K562 (cell line): ENCODE results near the gene ZMYND19. TPM values are rescaled to one million over a fixed set of nuclear protein-coding genes. Genes with fewer than 3 reads are reported as not detected.

Experiments used
- E2F3 ChIP-seq: fragments of 250-450 bp; sonication (Bioruptor Pico); IDR thresholded peaks from 2 replicates; pipeline ENCODE4 v1.4.0; 2020; ENCODE audit warnings: mild to moderate bottlenecking
- GABPA ChIP-seq: fragments of 200-800 bp; sonication (Bioruptor generic); conservative IDR thresholded peaks from 2 replicates; pipeline ENCODE4 v1.6.1; 2016; ENCODE audit warnings: low read depth, missing genetic modification characterization, missing compliant biosample characterization
- GTF2E2 ChIP-seq: fragments of 200-800 bp; sonication (Bioruptor generic); IDR thresholded peaks from 2 replicates; pipeline ENCODE4 v1.6.1; 2016; ENCODE audit warnings: missing genetic modification characterization, missing compliant biosample characterization
- HOXB6 ChIP-seq: fragments of 250-450 bp; sonication (Bioruptor Pico); IDR thresholded peaks from 2 replicates; pipeline ENCODE4 v1.5.1; 2022; ENCODE audit warnings: mild to moderate bottlenecking, borderline replicate concordance
- JUNB ChIP-seq: fragments of 450-650 bp; formaldehyde crosslinking; conservative IDR thresholded peaks from 2 replicates; pipeline ENCODE4 v1.4.0; 2020; ENCODE audit warnings: mild to moderate bottlenecking
- MECOM ChIP-seq: fragments of 250-450 bp; sonication (Bioruptor Pico); IDR thresholded peaks from 2 replicates; pipeline ENCODE4 v1.8.0; 2022; ENCODE audit warnings: inconsistent platforms
- ZFX ChIP-seq: sonication (generic); formaldehyde crosslinking; IDR thresholded peaks from 2 replicates; pipeline ENCODE4 v1.8.0; 2022; ENCODE audit warnings: mild to moderate bottlenecking, missing genetic modification reagents, moderate library complexity
- ZNF282 ChIP-seq: sonication (generic); formaldehyde crosslinking; IDR thresholded peaks from 2 replicates; pipeline ENCODE4 v1.8.1; 2023; ENCODE audit warnings: missing genetic modification reagents
- polyA plus RNA-seq, 8 experiments: library from polyadenylated mRNA; depleted of rRNA in 4 of 8; stranded (reverse) in 5 of 8; unstranded in 3 of 8; fragments of >200 nt; fragmentation: Nextera tagmentation in 2 of 8; fragmentation: Illumina TruSeq in 1 of 8; extraction: Ambion mirVana in 2 of 8; extraction: Trizol in 1 of 8; gene quantifications; 2 replicates each; pipeline versions ENCODE4 v1.2.1 to v1.2.3, GENCODE V29; 2011 to 2014; ENCODE audit warnings: inconsistent platforms in 1 of 8, missing spikeins in 1 of 8
- total RNA-seq, 7 experiments: library from RNA; depleted of rRNA in 6 of 7; stranded (reverse); fragments of >200 nt in 6 of 7; fragmentation: Illumina TruSeq in 2 of 7; extraction: Trizol in 2 of 7; gene quantifications; 2 replicates each; pipeline versions ENCODE4 v1.2.1 to v1.2.3, GENCODE V29; 2011 to 2021; ENCODE audit warnings: low replicate concordance in 1 of 7
- TF ChIP-seq, protein P1 (sequence below): IDR thresholded peaks from 3 replicates; pipeline ENCODE4 v1.6.1; 2011; ENCODE audit warnings: borderline replicate concordance, mild to moderate bottlenecking; ENCODE audit not compliant: insufficient read length, insufficient read depth
- TF ChIP-seq, protein P2 (sequence below): fragments of 450-650 bp; IDR thresholded peaks from 2 replicates; pipeline ENCODE4 v1.6.1; 2016; ENCODE audit warnings: low read depth
- TF ChIP-seq, protein P3 (sequence below): sonication (generic); formaldehyde crosslinking; IDR thresholded peaks from 2 replicates; pipeline ENCODE4 v1.8.1; 2023; ENCODE audit warnings: mild to moderate bottlenecking, missing genetic modification reagents
- TF ChIP-seq, protein P4 (sequence below): sonication (generic); formaldehyde crosslinking; IDR thresholded peaks from 2 replicates; pipeline ENCODE4 v1.8.1; 2022; ENCODE audit warnings: missing genetic modification reagents
- TF ChIP-seq, protein P5 (sequence below): fragments of 250-450 bp; sonication (Bioruptor Pico); IDR thresholded peaks from 2 replicates; pipeline ENCODE4 v1.8.0; 2022; ENCODE audit warnings: moderate library complexity, mild to moderate bottlenecking, inconsistent platforms

Gene ZMYND19
- total and polyA plus RNA-seq, 9 of the 15 experiments (the other 6 are each of a cell fraction or from before 2014, with no cell fraction given), result 1.0 to 86.7 (median 44.0) TPM

DNA sequence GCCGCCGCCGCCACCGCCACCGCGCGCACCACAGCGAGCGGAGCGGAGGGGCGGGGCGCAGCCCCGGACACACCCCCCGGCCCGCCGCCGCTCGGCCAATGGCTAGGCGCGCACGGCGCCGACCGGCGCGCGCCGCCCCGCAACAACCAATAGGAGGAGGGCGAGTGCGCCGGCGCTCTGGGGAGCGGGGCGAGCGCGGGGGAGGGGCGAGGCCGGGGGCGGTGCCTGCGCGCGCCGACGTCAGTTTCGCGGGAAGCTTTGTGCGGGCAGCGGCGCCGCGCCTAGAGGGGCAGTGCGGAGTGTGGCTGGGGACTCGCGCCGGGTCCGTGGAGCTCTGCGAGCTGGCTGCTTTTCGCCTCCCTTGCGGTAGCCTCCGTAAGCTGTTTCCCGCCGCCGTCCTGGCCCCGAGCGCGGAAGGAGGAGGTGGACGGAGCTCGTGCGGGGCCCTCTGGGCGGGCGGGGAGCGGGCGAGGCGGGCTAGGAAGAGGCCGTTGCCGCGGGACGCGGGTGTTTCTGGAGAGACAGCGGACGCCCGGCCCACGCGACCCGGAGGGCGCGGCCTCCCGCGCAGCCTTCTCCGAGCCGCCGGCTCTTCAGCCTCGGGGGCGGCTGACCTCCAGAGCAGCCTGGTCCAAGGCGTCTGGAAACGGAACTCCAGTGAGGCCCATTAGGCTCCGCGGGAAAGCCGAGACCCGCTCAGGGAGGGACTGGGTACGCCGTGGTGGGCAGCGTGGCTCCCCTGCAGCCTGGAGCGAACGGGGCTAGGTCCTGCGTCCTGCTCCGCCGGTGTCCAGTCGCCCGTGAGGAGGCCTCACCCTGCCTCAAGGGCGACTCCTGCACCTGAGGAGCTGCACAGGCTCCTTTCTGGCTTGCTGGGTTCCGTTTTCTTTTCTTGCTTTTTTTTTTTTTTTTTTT is at the start of gene ZMYND19 (continued):
- TF ChIP-seq, protein P1, sequence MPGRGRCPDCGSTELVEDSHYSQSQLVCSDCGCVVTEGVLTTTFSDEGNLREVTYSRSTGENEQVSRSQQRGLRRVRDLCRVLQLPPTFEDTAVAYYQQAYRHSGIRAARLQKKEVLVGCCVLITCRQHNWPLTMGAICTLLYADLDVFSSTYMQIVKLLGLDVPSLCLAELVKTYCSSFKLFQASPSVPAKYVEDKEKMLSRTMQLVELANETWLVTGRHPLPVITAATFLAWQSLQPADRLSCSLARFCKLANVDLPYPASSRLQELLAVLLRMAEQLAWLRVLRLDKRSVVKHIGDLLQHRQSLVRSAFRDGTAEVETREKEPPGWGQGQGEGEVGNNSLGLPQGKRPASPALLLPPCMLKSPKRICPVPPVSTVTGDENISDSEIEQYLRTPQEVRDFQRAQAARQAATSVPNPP, result no peak
- TF ChIP-seq ZNF282 (CRISPR knock-in tag) (peak; percentile 88; the same call in 1 of the 2 replicates), MECOM (CRISPR knock-in tag) (no peak), JUNB (CRISPR knock-in tag) (no peak), HOXB6 (CRISPR knock-in tag) (no peak), GTF2E2 (tag) (no peak), ZFX (CRISPR knock-in tag) (peak; percentile 75), E2F3 (CRISPR knock-in tag) (no peak), GABPA (tag) (no peak)
- TF ChIP-seq, protein P2, sequence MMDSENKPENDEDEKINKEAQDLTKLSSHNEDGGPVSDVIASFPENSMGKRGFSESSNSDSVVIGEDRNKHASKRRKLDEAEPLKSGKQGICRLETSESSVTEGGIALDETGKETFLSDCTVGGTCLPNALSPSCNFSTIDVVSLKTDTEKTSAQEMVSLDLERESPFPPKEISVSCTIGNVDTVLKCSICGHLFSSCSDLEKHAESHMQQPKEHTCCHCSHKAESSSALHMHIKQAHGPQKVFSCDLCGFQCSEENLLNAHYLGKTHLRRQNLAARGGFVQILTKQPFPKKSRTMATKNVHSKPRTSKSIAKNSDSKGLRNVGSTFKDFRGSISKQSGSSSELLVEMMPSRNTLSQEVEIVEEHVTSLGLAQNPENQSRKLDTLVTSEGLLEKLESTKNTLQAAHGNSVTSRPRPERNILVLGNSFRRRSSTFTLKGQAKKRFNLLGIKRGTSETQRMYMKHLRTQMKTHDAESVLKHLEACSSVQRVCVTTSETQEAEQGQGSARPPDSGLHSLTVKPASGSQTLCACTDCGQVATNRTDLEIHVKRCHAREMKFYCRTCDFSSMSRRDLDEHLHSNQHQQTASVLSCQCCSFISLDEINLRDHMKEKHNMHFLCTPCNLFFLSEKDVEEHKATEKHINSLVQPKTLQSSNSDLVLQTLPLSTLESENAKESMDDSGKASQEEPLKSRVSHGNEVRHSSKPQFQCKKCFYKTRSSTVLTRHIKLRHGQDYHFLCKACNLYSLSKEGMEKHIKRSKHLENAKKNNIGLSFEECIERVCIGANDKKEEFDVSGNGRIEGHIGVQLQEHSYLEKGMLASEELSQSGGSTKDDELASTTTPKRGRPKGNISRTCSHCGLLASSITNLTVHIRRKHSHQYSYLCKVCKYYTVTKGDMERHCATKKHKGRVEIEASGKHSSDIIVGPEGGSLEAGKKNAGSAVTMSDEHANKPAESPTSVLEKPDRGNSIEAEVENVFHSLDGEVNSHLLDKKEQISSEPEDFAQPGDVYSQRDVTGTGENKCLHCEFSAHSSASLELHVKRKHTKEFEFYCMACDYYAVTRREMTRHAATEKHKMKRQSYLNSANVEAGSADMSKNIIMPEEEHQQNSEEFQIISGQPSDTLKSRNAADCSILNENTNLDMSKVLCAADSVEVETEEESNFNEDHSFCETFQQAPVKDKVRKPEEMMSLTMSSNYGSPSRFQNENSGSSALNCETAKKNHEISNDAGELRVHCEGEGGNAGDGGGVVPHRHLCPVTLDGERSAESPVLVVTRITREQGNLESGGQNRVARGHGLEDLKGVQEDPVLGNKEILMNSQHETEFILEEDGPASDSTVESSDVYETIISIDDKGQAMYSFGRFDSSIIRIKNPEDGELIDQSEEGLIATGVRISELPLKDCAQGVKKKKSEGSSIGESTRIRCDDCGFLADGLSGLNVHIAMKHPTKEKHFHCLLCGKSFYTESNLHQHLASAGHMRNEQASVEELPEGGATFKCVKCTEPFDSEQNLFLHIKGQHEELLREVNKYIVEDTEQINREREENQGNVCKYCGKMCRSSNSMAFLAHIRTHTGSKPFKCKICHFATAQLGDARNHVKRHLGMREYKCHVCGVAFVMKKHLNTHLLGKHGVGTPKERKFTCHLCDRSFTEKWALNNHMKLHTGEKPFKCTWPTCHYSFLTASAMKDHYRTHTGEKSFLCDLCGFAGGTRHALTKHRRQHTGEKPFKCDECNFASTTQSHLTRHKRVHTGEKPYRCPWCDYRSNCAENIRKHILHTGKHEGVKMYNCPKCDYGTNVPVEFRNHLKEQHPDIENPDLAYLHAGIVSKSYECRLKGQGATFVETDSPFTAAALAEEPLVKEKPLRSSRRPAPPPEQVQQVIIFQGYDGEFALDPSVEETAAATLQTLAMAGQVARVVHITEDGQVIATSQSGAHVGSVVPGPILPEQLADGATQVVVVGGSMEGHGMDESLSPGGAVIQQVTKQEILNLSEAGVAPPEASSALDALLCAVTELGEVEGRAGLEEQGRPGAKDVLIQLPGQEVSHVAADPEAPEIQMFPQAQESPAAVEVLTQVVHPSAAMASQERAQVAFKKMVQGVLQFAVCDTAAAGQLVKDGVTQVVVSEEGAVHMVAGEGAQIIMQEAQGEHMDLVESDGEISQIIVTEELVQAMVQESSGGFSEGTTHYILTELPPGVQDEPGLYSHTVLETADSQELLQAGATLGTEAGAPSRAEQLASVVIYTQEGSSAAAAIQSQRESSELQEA, result no peak
- TF ChIP-seq, protein P3, sequence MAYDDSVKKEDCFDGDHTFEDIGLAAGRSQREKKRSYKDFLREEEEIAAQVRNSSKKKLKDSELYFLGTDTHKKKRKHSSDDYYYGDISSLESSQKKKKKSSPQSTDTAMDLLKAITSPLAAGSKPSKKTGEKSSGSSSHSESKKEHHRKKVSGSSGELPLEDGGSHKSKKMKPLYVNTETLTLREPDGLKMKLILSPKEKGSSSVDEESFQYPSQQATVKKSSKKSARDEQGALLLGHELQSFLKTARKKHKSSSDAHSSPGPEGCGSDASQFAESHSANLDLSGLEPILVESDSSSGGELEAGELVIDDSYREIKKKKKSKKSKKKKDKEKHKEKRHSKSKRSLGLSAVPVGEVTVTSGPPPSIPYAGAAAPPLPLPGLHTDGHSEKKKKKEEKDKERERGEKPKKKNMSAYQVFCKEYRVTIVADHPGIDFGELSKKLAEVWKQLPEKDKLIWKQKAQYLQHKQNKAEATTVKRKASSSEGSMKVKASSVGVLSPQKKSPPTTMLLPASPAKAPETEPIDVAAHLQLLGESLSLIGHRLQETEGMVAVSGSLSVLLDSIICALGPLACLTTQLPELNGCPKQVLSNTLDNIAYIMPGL (CRISPR knock-in tag), result peak; percentile 69; the same call in 1 of the 2 replicates
- TF ChIP-seq, protein P4, sequence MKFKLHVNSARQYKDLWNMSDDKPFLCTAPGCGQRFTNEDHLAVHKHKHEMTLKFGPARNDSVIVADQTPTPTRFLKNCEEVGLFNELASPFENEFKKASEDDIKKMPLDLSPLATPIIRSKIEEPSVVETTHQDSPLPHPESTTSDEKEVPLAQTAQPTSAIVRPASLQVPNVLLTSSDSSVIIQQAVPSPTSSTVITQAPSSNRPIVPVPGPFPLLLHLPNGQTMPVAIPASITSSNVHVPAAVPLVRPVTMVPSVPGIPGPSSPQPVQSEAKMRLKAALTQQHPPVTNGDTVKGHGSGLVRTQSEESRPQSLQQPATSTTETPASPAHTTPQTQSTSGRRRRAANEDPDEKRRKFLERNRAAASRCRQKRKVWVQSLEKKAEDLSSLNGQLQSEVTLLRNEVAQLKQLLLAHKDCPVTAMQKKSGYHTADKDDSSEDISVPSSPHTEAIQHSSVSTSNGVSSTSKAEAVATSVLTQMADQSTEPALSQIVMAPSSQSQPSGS (CRISPR knock-in tag), result peak; percentile 47; the same call in 1 of the 2 replicates
- TF ChIP-seq, protein P5, sequence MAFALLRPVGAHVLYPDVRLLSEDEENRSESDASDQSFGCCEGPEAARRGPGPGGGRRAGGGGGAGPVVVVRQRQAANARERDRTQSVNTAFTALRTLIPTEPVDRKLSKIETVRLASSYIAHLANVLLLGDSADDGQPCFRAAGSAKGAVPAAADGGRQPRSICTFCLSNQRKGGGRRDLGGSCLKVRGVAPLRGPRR (CRISPR knock-in tag), result no peak
